GM21825 (cell line): Measurements from ENCODE around the gene VOPP1.

Experiments
- ATAC-seq: cut with Tn5 transposase; IDR thresholded peaks from one replicate; pipeline ENCODE4 v1.9.1; 2021; ENCODE audit warnings: mild to moderate bottlenecking, moderate library complexity; ENCODE audit not compliant: unreplicated experiment

VOPP1 gene

GRCh38 chr7:55533729-55534080 is 38.6 kb downstream of the VOPP1 start:
- ATAC-seq: no peak

- peak; percentile 56 for ATAC-seq
Measured at GRCh38 chr7:55533050-55533728, 39.1 kb downstream of the VOPP1 start.

GRCh38 chr7:55532150-55532917 is 40.0 kb downstream of the VOPP1 start:
- ATAC-seq: no peak

- no peak for ATAC-seq
Measured at GRCh38 chr7:55531536-55531935, 40.8 kb downstream of the VOPP1 start.

- ATAC-seq: no peak
Measured at GRCh38 chr7:55527307-55527706, 45.0 kb downstream of the VOPP1 start.

- no peak for ATAC-seq
Measured at GRCh38 chr7:55526770-55527169, 45.5 kb downstream of the VOPP1 start.

GRCh38 chr7:55526329-55526728 is 46.0 kb downstream of the VOPP1 start:
- no peak for ATAC-seq

GRCh38 chr7:55524558-55525310 is 47.6 kb downstream of the VOPP1 start:
- ATAC-seq: no peak

- ATAC-seq: no peak
Measured at GRCh38 chr7:55523366-55523765, 48.9 kb downstream of the VOPP1 start.

GRCh38 chr7:55521917-55522902 is 50.1 kb downstream of the VOPP1 start:
- no peak for ATAC-seq

GRCh38 chr7:55521512-55521911 is 50.8 kb downstream of the VOPP1 start:
- ATAC-seq: no peak

GRCh38 chr7:55520426-55521140 is 51.7 kb downstream of the VOPP1 start:
- no peak for ATAC-seq

GRCh38 chr7:55518836-55519235 is 53.5 kb downstream of the VOPP1 start:
- no peak for ATAC-seq

- ATAC-seq: no peak
Measured at GRCh38 chr7:55517936-55518689, 54.2 kb downstream of the VOPP1 start.

GRCh38 chr7:55517191-55517633 is 55.1 kb downstream of the VOPP1 start:
- ATAC-seq: peak; percentile 69

- no peak for ATAC-seq
Measured at GRCh38 chr7:55516409-55516808, 55.9 kb downstream of the VOPP1 start.

- peak; percentile 31 for ATAC-seq
Measured at GRCh38 chr7:55515569-55516279, 56.6 kb downstream of the VOPP1 start.

- no peak for ATAC-seq
Measured at GRCh38 chr7:55514546-55515265, 57.6 kb downstream of the VOPP1 start.
